ENCODE measurements around the gene SELENOW.

DNA sequence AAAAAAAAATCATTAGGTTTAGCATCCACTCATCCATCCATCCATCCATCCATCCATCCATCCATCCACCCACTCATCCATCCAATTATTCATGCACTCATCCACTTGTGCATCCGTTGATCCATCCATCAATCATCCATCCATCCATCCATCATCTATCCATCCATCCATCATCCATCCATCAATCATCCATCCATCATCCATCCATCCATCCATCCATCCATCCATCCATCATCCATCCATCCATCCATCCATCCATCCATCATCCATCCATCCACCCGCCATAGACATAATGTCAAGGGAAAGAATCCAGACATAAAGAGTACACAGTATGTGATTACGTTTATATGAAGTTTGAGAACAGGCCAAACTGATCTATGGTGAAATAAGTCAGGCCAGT lies 9.0 kb upstream of the SELENOW start:
- TF ChIP-seq ELK1 (IDR thresholded peaks at IDR 0.05; ENCODE audit: borderline replicate concordance, low read depth, low read length) (no peak), POLR2A (IDR thresholded peaks at IDR 0.05; ENCODE audit: low read depth, low read length) (no peak), FOS (IDR thresholded peaks at IDR 0.05; ENCODE audit: low read depth, low read length) (no peak), RFX5 (IDR thresholded peaks at IDR 0.05; ENCODE audit: low read depth, low read length) (no peak), RCOR1 (IDR thresholded peaks at IDR 0.05; ENCODE audit: insufficient replicate concordance, low read length) (no peak)
- TF ChIP-seq, protein P1, sequence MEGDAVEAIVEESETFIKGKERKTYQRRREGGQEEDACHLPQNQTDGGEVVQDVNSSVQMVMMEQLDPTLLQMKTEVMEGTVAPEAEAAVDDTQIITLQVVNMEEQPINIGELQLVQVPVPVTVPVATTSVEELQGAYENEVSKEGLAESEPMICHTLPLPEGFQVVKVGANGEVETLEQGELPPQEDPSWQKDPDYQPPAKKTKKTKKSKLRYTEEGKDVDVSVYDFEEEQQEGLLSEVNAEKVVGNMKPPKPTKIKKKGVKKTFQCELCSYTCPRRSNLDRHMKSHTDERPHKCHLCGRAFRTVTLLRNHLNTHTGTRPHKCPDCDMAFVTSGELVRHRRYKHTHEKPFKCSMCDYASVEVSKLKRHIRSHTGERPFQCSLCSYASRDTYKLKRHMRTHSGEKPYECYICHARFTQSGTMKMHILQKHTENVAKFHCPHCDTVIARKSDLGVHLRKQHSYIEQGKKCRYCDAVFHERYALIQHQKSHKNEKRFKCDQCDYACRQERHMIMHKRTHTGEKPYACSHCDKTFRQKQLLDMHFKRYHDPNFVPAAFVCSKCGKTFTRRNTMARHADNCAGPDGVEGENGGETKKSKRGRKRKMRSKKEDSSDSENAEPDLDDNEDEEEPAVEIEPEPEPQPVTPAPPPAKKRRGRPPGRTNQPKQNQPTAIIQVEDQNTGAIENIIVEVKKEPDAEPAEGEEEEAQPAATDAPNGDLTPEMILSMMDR (conservative IDR thresholded peaks at IDR 0.05; ENCODE audit: low read depth, low read length), result no peak

Data from IMR-90 (cell line).